GM04503 (cell line): ENCODE measurements around the gene BACH2.
"Not testable (repeated sequence)": the region's sequence is repeated elsewhere in the genome, so short reads cannot be mapped to it uniquely, and the experiment has no call there.

Experiments used
- DNase-seq: peaks from one replicate; pipeline ENCODE4 v3.0.0-alpha.2; 2012; ENCODE audit warnings: low read depth

Gene BACH2

GRCh38 chr6:90296341-90297114 is at the start of gene BACH2:
BACH2 (minus strand) TSS chr6:90296843; CDS start chr6:90008844, 287,999 bp downstream.
- no peak for DNase-seq

- DNase-seq, result no peak
These were observed 46.9 kb upstream of the BACH2 start for GRCh38 chr6:90343576-90343975.

DNA sequence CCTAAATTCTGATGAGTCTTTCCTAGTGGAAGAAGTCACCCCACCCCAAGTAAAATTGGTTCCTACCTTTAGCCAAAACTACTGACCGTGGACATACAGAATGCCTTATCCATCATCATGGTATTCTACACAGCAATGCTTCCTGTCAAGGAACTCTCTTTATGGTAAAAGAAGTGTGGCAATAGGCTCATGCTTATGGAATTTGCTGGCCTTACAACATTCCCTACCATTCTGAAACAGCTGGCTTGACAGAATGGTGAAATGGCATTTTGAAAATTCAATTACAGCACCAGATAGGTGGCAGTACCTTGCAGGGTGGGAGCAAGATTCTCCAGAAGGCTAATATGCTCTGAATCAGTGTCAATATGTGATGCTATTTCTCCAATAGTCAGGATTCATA is 41.8 kb upstream of the BACH2 start:
- DNase-seq, result no peak

DNA sequence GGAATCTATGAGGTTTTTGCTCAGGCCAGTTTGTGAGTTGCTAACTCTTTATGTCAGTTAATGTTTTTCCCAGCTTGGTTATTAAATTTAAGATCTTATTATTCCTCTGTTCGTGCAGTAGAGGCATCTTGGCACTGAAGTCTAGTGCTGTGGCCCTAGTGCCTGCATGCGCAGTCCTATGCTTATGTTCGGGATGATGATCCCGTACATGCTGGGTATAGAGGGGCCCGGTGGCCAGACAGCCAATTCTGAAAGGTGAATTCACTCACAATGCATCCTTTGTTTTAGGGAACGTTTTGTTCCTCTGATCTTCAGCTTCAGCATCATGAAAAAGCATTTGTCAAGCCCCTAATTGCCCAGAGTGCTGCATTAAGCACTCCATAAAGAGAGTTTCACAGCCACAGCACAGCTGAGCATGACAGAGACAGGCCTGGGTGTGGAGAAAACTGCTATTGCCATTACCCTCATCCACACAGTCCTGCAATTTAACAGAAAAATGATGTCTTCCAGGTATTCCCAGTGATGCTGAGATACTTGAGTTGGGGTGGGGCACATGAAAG is 39.8 kb upstream of the BACH2 start:
- DNase-seq, result no peak

DNA sequence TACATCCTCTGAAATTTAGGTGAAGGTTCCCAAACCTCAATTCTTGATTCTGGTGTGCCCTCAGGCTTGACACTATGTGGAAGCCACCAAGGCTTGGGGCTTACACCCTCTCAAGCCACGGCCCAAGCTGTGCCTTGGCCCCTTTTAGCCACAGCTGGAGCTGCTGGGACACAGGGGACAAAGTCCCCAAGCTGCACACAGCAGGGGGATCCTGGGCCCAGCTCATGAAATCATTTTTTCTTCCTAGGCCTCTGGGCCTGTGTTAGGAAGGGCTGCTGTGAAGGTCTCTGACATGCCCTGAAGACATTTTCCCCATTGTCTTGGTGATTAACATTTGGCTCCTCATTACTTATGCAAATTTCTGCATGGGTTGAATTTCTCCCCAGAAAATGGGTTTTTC is 37.3 kb upstream of the BACH2 start:
- no peak for DNase-seq

DNA sequence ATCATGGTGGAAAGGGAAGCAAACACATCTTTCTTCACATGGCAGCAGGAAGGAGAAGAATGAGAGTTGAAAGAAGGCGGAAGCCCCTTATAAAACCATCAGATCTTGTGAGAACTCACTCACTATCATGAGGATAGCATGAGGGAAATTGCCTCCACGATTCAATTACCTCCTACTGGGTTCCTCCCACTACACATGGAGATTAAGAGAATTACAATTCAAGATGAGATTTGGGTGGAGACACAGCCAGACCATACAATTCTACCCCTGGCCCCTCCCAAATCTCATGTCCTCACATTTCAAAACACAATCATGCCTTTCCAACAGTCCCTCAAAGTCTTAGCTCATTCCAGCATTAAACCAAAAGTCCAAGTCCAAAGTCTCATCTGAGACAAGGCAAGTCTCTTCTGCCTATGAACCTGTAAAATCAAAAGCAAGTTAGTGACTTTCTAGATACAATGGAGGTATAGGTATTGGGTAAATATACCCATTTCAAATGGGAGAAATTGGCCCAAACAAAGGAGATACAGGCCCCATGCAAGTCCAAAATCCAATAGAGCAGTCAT is 36.4 kb upstream of the BACH2 start:
- not testable (repeated sequence) for DNase-seq

GRCh38 chr6:90329386-90330077 is 32.9 kb upstream of the BACH2 start:
- no peak for DNase-seq

DNA sequence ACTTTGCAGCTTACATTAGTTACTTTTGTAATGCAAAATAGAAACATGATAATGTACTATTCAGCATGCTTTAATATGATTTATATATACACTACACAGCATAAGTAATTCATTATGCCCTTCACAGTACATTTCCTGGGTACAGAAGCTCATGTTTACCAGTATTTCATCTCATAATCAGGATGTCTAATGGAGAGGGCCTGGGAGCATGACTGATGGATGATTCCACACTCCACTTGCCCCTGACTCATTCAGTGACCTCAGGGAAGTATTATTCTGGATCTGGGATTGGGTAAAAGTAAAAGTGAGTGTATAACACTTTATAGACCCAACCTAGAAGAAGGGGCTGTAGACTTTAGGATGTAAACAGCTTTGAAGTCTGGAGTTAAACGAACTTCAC is 31.4 kb upstream of the BACH2 start:
- DNase-seq, result no peak

DNA sequence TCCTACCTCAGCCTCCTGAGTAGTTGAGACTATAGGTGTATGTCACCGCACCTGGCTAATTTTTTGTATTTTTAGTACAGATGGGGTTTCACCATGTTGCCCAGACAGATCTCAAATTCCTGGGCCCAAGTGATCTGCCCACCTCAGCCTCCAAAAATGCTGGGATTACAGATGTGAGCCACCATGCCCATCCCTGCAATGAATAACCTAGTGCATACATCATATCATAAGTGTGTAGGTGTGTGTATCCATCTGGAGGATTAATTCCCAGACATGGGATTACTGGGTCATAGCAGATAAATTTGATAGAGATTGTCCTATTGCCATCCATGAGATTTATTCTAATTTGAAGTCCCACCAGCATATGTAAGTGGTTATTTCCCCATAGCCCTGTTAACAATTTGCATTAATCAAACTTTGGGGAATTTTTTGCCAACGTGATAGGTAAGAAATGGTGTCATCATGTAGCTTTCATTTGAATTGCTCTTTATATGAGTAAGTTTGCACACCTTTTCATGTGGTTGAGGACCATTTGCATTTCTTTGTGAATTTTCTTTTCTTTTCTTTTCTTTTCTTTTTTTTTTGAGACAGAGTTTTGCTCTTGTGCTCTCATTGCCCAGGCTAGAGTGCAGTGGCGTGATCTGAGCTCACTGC is 29.9 kb upstream of the BACH2 start:
- DNase-seq, result no peak

- DNase-seq, result no peak
These were observed 27.1 kb upstream of the BACH2 start for GRCh38 chr6:90323706-90324105.

- DNase-seq, result no peak
These were observed 26.4 kb upstream of the BACH2 start for GRCh38 chr6:90322976-90323474.

DNA sequence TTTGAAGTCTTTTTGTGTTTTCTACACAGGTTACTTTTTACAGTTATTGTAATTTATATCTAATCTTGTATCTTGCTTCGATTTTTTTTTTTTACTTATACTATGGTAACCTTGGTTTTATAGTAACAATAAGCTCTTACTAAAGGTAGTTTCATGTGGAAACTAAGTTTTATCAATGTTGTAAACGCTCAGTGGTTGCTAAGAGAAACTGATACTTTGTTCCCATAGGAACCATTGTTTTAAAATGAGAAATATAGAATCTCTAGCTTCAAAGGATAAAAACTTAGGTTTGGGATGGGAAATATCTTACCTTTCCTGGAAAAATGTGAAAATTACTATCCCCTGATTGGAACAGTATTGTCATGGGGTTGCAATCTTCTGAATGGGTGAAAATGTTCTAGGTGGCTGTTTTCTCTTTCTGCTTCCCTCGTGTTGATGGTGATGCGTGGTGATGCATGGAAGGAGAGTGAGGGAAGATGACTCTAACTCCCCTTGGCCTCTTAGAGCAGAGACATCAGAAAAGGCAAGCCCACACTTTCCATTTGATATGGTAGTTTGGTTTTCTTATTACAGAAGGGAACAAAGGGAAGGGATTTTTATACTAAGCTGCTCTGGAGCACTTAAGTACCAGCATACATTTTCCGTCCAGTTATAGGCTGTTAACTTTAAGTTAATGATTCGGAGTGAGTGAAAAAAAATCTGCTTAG is 23.5 kb upstream of the BACH2 start:
- no peak for DNase-seq

DNA sequence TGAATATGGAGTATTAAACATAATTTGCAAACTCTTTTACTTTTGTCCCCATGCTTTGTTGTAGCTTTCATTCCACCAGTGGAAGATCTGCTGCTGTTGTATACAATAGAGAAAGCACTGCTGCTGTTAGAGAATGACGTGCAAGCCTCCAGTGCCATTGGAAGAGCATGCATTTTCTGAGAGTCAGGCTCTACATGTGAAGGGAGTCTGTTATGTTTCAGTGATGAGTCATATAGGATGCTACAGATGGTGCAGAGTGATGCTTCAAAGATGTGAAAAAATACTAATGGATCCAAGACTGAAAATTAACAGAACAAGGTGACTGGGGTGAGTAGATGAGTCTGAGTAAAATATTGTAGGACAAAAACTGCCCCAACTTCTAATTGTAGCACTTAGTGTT is 22.4 kb upstream of the BACH2 start:
- no peak for DNase-seq

DNA sequence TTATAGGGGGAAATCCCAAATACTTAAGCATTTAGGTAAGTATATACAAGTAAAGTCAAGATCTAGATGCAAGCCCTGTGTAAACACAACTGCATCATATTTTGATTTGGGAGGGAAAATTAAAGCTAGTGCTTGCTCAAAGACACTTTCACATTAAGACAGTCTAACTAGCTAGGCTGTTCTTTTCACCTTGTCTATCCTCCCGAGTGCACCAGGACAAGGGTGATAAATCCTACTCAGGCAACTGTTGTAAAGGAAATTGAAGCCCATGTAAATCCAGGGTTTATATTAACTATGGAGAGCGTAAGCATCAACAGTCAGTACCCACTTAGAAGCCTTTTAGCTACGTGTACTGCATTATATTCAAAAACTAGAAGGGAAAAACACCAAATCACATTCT is 19.3 kb upstream of the BACH2 start:
- DNase-seq, result no peak

DNA sequence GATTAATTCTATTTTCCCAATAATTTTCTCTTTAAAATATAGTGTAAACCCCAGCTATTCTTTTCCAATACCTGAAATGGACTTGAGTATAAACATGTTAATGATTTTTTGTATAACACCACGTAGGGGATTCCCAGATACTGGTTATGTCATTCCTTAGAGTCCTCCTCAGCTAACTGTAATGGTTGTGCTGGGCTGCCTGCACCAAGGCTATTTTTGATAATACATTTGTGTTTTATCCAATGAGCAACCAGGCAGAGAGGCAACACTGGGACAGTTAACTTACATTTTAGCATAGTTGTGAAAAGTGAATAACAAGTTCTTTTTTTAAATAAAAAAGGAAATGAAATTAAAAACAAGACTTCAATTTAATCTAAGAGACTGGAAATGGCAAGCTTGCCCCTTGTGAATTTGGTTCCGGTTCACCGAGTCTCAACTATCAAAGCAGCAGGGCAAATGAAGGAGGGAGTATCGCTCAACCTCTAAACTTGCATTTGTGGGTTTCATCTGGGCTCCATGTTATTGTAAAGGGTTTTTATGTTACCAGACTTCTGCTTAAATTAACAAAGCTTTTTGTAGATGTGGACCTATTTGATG is 18.8 kb upstream of the BACH2 start:
- no peak for DNase-seq

DNA sequence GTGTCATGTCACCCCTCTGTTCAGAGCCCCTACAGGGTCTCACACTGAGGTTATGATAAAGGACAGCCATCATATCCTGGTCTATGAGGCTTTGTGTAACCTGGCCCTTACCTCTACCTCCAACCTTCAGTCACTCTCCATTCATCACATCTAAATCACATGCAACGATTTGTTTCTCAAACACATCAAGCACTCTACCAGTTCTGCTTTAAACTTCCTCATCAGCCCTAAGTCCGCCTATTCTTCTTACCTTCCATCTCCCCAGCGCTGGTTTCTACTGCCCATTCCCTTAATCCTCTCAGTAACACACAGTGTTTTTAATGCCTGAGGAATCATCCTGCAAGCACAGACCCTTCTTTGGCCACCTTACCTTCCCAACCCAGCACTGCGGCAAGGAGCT is 17.9 kb upstream of the BACH2 start:
- DNase-seq, result no peak

GRCh38 chr6:90311569-90311968 is 14.9 kb upstream of the BACH2 start:
- no peak for DNase-seq

DNA sequence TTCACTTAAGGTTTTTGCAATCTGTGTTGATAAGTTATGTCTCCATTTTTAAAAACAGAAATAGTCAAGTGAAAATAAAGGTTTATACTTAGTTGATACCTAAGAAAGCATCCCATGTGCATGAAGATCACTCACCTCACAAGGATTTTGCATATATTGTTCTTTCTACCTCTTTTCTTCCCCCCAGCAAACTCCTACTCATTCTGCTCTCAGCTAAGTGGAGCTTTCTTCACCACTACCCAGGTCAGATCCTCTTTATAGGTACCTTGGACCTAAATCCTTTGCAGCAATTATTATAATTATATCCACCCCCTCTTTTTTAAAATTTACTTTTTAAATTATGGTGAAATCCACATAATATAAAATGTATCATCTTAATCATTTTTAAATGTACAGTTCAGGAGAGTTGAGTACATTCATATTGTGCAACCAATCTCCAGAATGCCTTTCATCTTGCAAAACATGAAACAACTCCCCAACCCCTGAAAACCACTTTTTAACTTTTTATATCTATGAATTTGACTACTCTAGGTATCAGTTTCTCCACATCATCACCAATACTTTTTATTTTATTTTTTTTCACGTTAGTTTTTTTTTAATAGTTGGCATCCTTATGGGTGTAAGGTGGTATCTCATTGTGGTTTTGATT is 9.3 kb upstream of the BACH2 start:
- DNase-seq, result no peak

DNA sequence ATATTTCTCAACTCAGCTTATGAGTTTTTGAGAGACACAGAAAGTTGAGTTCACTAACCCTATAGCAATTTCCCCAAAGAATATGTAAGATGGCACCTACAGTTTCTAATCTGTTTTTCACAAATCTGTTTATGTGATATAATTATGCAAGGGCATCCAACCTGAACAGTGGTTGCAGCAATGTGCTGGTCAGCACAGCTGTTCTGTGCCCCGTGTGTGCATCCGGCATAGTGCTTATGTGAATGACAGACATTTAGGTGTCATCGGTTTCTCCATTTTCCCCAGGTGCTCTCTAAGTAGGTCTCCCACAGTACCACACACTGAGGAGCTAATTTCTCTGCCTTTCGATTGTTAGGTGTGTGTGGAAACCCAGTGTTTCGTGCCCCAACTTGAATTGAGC is 7.7 kb upstream of the BACH2 start:
- DNase-seq, result no peak

GRCh38 chr6:90303039-90303438 is 6.4 kb upstream of the BACH2 start:
- no peak for DNase-seq

DNA sequence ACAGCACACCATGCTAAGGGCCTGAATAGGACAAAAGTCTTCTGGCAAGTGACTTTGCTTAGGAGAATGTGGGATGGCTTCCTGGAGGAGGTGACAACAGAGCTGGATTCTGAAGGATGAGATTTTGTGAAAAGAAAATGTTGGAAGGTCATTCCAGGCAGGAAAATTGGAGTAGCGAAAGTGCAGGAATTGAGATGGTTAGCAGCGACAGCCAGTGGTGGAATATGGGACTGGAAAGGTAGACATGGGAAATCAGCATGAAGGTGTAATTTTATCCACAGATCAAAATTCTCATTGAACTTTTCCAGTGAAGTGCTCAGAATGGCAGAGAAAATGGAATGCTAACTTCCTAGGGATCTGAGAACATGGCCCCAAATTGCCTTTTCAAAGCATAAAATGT is 5.7 kb upstream of the BACH2 start:
- no peak for DNase-seq
